ENCODE measurements around the gene CBFA2T2. TPM values are rescaled to one million over a fixed set of nuclear protein-coding genes. Genes with fewer than 3 reads are reported as not detected.

Gene CBFA2T2
- total RNA-seq, 2 donors from 2014 or later = 14.8 to 18.0 TPM

GRCh38 chr20:33474097-33474873 is 15.6 kb upstream of the CBFA2T2 start:
- TF ChIP-seq CTCF (IDR thresholded peaks at IDR 0.05) = no peak
- H3K4me3 ChIP-seq = no peak overlapping the region
- no peaks in the 10 kb centered on the region for H3K36me3 ChIP-seq
- DNase-seq (ENCODE audit: low spot score) = no peak
- H3K27ac ChIP-seq = no peak overlapping the region
- H3K9me3 ChIP-seq = no peaks in the 10 kb centered on the region
- H3K27me3 ChIP-seq (replicated peaks; ENCODE audit: insufficient read depth) = no peaks in the 10 kb centered on the region
- no peaks in the 10 kb centered on the region for H3K4me1 ChIP-seq (ENCODE audit: control insufficient read depth in 1 of 2, low read depth in 2 of 2)
- ATAC-seq (ENCODE audit: insufficient number of reproducible peaks, low FRiP score, low read depth) = no peak

GRCh38 chr20:33474963-33475362 is 14.9 kb upstream of the CBFA2T2 start:
- no peaks in the 10 kb centered on the region for H3K4me1 ChIP-seq (ENCODE audit: control insufficient read depth in 1 of 2, low read depth in 2 of 2)
- H3K27ac ChIP-seq = no peak overlapping the region
- TF ChIP-seq CTCF (IDR thresholded peaks at IDR 0.05) = no peak
- no peaks in the 10 kb centered on the region for H3K36me3 ChIP-seq
- H3K4me3 ChIP-seq = no peak overlapping the region
- no peaks in the 10 kb centered on the region for H3K27me3 ChIP-seq (replicated peaks; ENCODE audit: insufficient read depth)
- no peak for DNase-seq (ENCODE audit: low spot score)
- no peak for ATAC-seq (ENCODE audit: insufficient number of reproducible peaks, low FRiP score, low read depth)
- H3K9me3 ChIP-seq = no peaks in the 10 kb centered on the region

- Histone ChIP-seq H3K4me3 (no peak overlapping the region), H3K4me1 (ENCODE audit: control insufficient read depth in 1 of 2, low read depth in 2 of 2) (no peaks in the 10 kb centered on the region), H3K9me3 (no peaks in the 10 kb centered on the region), H3K27me3 (replicated peaks; ENCODE audit: insufficient read depth) (no peaks in the 10 kb centered on the region), H3K36me3 (no peaks in the 10 kb centered on the region), H3K27ac (no peak overlapping the region)
- TF ChIP-seq CTCF (IDR thresholded peaks at IDR 0.05) = no peak
- ATAC-seq (ENCODE audit: insufficient number of reproducible peaks, low FRiP score, low read depth) = no peak
- DNase-seq (ENCODE audit: low spot score) = no peak
These were observed 14.3 kb upstream of the CBFA2T2 start for GRCh38 chr20:33475381-33476152.

- H3K27me3 ChIP-seq (replicated peaks; ENCODE audit: insufficient read depth) = no peaks in the 10 kb centered on the region
- H3K36me3 ChIP-seq = no peaks in the 10 kb centered on the region
- H3K4me3 ChIP-seq = no peak overlapping the region
- H3K27ac ChIP-seq = no peak overlapping the region
- no peaks in the 10 kb centered on the region for H3K9me3 ChIP-seq
- no peaks in the 10 kb centered on the region for H3K4me1 ChIP-seq (ENCODE audit: control insufficient read depth in 1 of 2, low read depth in 2 of 2)
- DNase-seq (ENCODE audit: low spot score) = no peak
- TF ChIP-seq CTCF (IDR thresholded peaks at IDR 0.05) = no peak
- ATAC-seq (ENCODE audit: insufficient number of reproducible peaks, low FRiP score, low read depth) = no peak
These were observed 12.3 kb upstream of the CBFA2T2 start for GRCh38 chr20:33477386-33478234.

GRCh38 chr20:33480048-33480447 is 9.8 kb upstream of the CBFA2T2 start:
- H3K4me1 ChIP-seq (ENCODE audit: control insufficient read depth in 1 of 2, low read depth in 2 of 2) = no peaks in the 10 kb centered on the region
- H3K27me3 ChIP-seq (replicated peaks; ENCODE audit: insufficient read depth) = no peaks in the 10 kb centered on the region
- TF ChIP-seq CTCF (IDR thresholded peaks at IDR 0.05) = no peak
- no peaks in the 10 kb centered on the region for H3K9me3 ChIP-seq
- ATAC-seq (ENCODE audit: insufficient number of reproducible peaks, low FRiP score, low read depth) (no peak), DNase-seq (ENCODE audit: low spot score) (no peak)
- H3K4me3 ChIP-seq = no peak overlapping the region
- H3K36me3 ChIP-seq = no peaks in the 10 kb centered on the region
- no peak overlapping the region for H3K27ac ChIP-seq

Data from thoracic aorta (tissue), 2 donors.